Measurements from ENCODE around the gene HSF5. TPM values are rescaled to one million over a fixed set of nuclear protein-coding genes. Genes with fewer than 3 reads are reported as not detected.

The HSF5 gene
- total and polyA plus RNA-seq, 5 donors = 0.02 to 0.23 (median 0.07) TPM; not detected in 1

GRCh38 chr17:58530655-58531054, 42.4 kb upstream of the HSF5 start:
- peaks cover 28% of the 10 kb centered on the region for H3K4me1 ChIP-seq (ENCODE audit: control insufficient read depth, insufficient read depth, low read length)
- 62% methylated on average over 2 of the region's 2 CpGs for WGBS
- no peak overlapping the region for H3K4me3 ChIP-seq (ENCODE audit: low read length)
- no peak for ATAC-seq
- peak overlapping the region; percentile 7 for H3K27ac ChIP-seq (ENCODE audit: low read length)
- intact Hi-C loops (cut with DNase I) = no loop called here
- no peaks in the 10 kb centered on the region for H3K27me3 ChIP-seq (ENCODE audit: control insufficient read depth, insufficient read depth)
- no peaks in the 10 kb centered on the region for H3K9me3 ChIP-seq (ENCODE audit: control insufficient read depth, low read length)
- DNase-seq = no peak

DNA sequence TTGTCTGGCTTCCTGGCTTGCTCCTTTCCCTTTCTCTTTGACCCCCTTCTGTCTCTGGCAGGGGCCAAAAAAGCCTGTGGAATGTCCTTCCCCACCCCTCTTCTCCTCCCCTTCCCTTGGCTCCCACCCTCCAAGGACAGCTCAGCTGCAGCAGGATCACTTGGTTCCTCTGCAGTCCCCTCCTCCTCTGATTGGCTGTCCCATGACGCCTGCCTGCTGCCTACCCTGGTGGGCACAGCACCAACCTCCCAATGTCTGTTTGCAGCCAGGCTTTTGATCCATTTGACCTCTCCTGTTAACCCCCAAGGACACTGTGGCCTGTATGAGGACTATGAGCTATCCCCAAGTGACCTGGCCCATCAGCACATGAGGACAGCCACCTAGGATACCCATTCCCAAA, 41.1 kb upstream of the HSF5 start:
- Histone ChIP-seq H3K9me3 (ENCODE audit: control insufficient read depth, low read length) (no peaks in the 10 kb centered on the region), H3K4me3 (ENCODE audit: low read length) (no peak overlapping the region), H3K27ac (ENCODE audit: low read length) (peak overlapping the region; percentile 33), H3K27me3 (ENCODE audit: control insufficient read depth, insufficient read depth) (no peaks in the 10 kb centered on the region), H3K4me1 (ENCODE audit: control insufficient read depth, insufficient read depth, low read length) (peaks cover 26% of the 10 kb centered on the region)
- WGBS = 53% methylated on average over 1 of the region's 1 CpG
- ATAC-seq (no peak), DNase-seq (peak in 1 of 3 donors; percentile 48)
- intact Hi-C loops (cut with DNase I) = loop anchor here in 1 of 4 donors (10.0 kb wide), 1 partner anchor 476 kb away; no protein-coding TSS in a partner anchor

GRCh38 chr17:58528443-58528842, 40.2 kb upstream of the HSF5 start:
- intact Hi-C loops (cut with DNase I) = loop anchor here in 1 of 4 donors (10.0 kb wide), 1 partner anchor 476 kb away; no protein-coding TSS in a partner anchor
- ATAC-seq (no peak), DNase-seq (no peak)
- no peaks in the 10 kb centered on the region for H3K9me3 ChIP-seq (ENCODE audit: control insufficient read depth, low read length)
- no peaks in the 10 kb centered on the region for H3K27me3 ChIP-seq (ENCODE audit: control insufficient read depth, insufficient read depth)
- peaks cover 21% of the 10 kb centered on the region for H3K4me1 ChIP-seq (ENCODE audit: control insufficient read depth, insufficient read depth, low read length)
- 22% methylated on average over 3 of the region's 3 CpGs for WGBS
- peak overlapping the region; percentile 28 for H3K27ac ChIP-seq (ENCODE audit: low read length)
- no peak overlapping the region for H3K4me3 ChIP-seq (ENCODE audit: low read length)

DNA sequence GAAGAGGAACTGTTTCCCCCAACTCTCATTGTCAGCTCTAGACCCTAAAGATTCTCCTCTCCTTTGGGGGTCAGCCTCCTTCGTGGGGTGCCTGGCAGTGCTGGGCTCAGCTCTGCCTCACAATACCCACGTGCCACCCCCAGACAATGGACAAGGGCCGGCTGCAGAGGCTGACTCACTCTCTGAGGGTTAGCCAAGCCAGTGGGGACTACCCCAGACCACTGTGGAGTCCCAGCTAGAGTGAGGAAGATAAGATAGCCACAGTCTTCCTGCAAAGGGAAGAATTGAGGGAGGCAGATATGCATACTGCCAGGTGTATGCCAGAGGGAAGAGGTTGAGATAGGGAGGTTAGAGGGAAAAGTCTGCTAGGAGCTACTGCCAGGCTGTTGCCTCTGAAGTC, 39.7 kb upstream of the HSF5 start:
- H3K9me3 ChIP-seq (ENCODE audit: control insufficient read depth, low read length) = no peaks in the 10 kb centered on the region
- 45% methylated on average over 3 of the region's 3 CpGs for WGBS
- H3K4me3 ChIP-seq (ENCODE audit: low read length) = no peak overlapping the region
- peaks cover 21% of the 10 kb centered on the region for H3K4me1 ChIP-seq (ENCODE audit: control insufficient read depth, insufficient read depth, low read length)
- peak overlapping the region; percentile 3 for H3K27ac ChIP-seq (ENCODE audit: low read length)
- intact Hi-C loops (cut with DNase I) = loop anchor here in 1 of 4 donors (10.0 kb wide), 1 partner anchor 477 kb away; no protein-coding TSS in a partner anchor
- no peaks in the 10 kb centered on the region for H3K27me3 ChIP-seq (ENCODE audit: control insufficient read depth, insufficient read depth)
- DNase-seq (no peak), ATAC-seq (no peak)

- Histone ChIP-seq H3K4me3 (ENCODE audit: low read length) (no peak overlapping the region), H3K4me1 (ENCODE audit: control insufficient read depth, insufficient read depth, low read length) (peaks cover 18% of the 10 kb centered on the region), H3K9me3 (ENCODE audit: control insufficient read depth, low read length) (no peaks in the 10 kb centered on the region), H3K27me3 (ENCODE audit: control insufficient read depth, insufficient read depth) (no peaks in the 10 kb centered on the region), H3K27ac (ENCODE audit: low read length) (no peak overlapping the region)
- DNase-seq (no peak), ATAC-seq (no peak)
- WGBS = 90% methylated on average over 2 of the region's 2 CpGs
- intact Hi-C loops (cut with DNase I) = loop anchor here in 1 of 4 donors (10.0 kb wide), 1 partner anchor 477 kb away; no protein-coding TSS in a partner anchor
Observed at GRCh38 chr17:58527306-58527705, 39.1 kb upstream of the HSF5 start.

GRCh38 chr17:58525239-58525638, 37.0 kb upstream of the HSF5 start:
- peaks cover 18% of the 10 kb centered on the region for H3K4me1 ChIP-seq (ENCODE audit: control insufficient read depth, insufficient read depth, low read length)
- peak overlapping the region; percentile 73 for H3K27ac ChIP-seq (ENCODE audit: low read length)
- no peak overlapping the region for H3K4me3 ChIP-seq (ENCODE audit: low read length)
- H3K9me3 ChIP-seq (ENCODE audit: control insufficient read depth, low read length) = no peaks in the 10 kb centered on the region
- no peaks in the 10 kb centered on the region for H3K27me3 ChIP-seq (ENCODE audit: control insufficient read depth, insufficient read depth)
- ATAC-seq = peak; percentile 82
- 30% methylated on average over 3 of the region's 3 CpGs for WGBS
- intact Hi-C loops (cut with DNase I) = loop anchor here in 1 of 4 donors (10.0 kb wide), 1 partner anchor 480 kb away; no protein-coding TSS in a partner anchor
- peak; percentile 76 to 90 (median 84) for DNase-seq

- intact Hi-C loops (cut with DNase I) = loop anchor here in 3 of 4 donors (5.0 to 10.0 kb wide), 5 partner anchors 66 to 486 kb away; partner anchors contain the start of genes RAD51C (in 1 of the 3) and TEX14 (in 1 of the 3)
- H3K27ac ChIP-seq (ENCODE audit: low read length) = no peak overlapping the region
- 95% methylated on average over 10 of the region's 10 CpGs for WGBS
- ATAC-seq = no peak
- no peaks in the 10 kb centered on the region for H3K9me3 ChIP-seq (ENCODE audit: control insufficient read depth, low read length)
- no peak overlapping the region for H3K4me3 ChIP-seq (ENCODE audit: low read length)
- H3K4me1 ChIP-seq (ENCODE audit: control insufficient read depth, insufficient read depth, low read length) = peaks cover 8% of the 10 kb centered on the region
- DNase-seq = no peak
- no peaks in the 10 kb centered on the region for H3K27me3 ChIP-seq (ENCODE audit: control insufficient read depth, insufficient read depth)
Observed at GRCh38 chr17:58521680-58522079, 33.5 kb upstream of the HSF5 start.

DNA sequence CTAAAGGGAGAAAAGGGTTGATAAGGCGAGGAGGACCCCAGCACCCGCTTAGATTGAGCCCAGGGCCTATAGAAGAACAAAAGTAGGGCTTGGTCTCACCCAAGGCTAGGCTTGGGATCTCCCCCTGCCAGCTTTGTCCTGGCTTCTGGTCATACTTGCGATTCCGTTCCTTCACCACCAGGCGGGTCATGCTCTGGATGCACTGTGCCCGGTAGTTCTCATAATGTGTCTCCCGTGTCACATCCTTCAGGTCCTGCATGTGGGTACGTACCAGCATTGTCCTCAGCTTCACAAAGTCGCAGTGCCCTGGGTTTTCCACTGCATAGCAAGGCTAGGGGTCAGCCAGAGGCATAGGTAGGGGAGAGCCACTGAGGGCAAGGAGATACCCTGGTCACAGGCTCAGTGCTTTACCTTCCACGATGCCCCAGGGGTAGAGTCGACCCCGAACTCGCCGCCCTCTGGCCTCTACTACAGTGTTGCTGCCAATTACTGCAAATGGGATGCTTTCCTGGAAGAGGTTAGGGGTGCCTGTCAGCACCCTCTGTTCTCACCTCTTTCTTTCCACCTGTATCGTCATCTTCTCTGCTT, 32.7 kb upstream of the HSF5 start:
- Histone ChIP-seq H3K27ac (ENCODE audit: low read length) (no peak overlapping the region), H3K9me3 (ENCODE audit: control insufficient read depth, low read length) (no peaks in the 10 kb centered on the region), H3K4me1 (ENCODE audit: control insufficient read depth, insufficient read depth, low read length) (peaks cover 5% of the 10 kb centered on the region), H3K27me3 (ENCODE audit: control insufficient read depth, insufficient read depth) (no peaks in the 10 kb centered on the region), H3K4me3 (ENCODE audit: low read length) (no peak overlapping the region)
- 69% methylated on average over 15 of the region's 15 CpGs for WGBS
- DNase-seq (no peak), ATAC-seq (no peak)
- intact Hi-C loops (cut with DNase I) = loop anchor here in 3 of 4 donors (5.0 to 10.0 kb wide), 5 partner anchors 66 to 486 kb away; partner anchors contain the start of genes RAD51C (in 1 of the 3) and TEX14 (in 1 of the 3)

DNA sequence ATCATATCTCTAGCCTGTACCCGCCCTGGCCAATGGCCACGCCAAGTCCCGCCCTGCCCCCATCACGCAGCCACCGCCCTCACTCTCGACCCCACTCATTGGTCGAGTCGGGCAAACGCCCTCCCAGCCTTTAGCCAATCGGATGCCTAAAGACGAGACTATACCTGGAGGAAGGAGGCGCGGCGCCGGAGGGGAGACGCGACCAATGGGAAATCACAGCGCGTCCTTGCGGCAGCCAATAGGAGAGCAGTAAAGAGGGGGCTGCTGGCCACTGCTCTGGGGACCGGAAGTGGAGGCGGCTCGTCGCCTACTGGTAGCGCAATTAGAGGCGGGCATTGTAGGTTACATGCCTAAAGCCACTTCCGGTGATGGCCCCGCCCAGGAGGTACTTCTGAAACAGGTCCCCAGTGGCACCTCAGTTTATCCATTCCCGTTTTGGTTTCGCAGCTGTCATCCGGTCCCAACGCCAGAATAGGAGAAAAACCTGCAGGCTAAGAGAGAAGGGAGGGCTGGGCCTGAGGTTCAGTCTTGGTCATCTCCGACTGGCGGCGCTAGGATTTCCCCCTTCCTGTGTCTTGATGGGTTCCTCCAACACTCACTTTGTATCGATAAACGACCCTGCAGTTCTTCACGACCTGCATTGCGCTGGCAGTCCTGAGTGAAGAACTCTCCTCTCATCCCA, 29.9 kb upstream of the HSF5 start:
- peak; percentile 100 for DNase-seq
- Histone ChIP-seq H3K4me3 (ENCODE audit: low read length) (peak overlapping the region; percentile 64), H3K9me3 (ENCODE audit: control insufficient read depth, low read length) (no peaks in the 10 kb centered on the region), H3K27me3 (ENCODE audit: control insufficient read depth, insufficient read depth) (no peaks in the 10 kb centered on the region), H3K4me1 (ENCODE audit: control insufficient read depth, insufficient read depth, low read length) (peaks cover 8% of the 10 kb centered on the region), H3K27ac (ENCODE audit: low read length) (peak overlapping the region; percentile 98)
- WGBS = under 1% methylated on average over 39 of the region's 39 CpGs
- ATAC-seq = peak; percentile 92 to 94
- intact Hi-C loops (cut with DNase I) = loop anchor here in 3 of 4 donors (5.0 kb wide), 2 partner anchors 174 to 489 kb away; partner anchors contain the start of genes RAD51C (in 2 of the 3) and TEX14 (in 2 of the 3)

DNA sequence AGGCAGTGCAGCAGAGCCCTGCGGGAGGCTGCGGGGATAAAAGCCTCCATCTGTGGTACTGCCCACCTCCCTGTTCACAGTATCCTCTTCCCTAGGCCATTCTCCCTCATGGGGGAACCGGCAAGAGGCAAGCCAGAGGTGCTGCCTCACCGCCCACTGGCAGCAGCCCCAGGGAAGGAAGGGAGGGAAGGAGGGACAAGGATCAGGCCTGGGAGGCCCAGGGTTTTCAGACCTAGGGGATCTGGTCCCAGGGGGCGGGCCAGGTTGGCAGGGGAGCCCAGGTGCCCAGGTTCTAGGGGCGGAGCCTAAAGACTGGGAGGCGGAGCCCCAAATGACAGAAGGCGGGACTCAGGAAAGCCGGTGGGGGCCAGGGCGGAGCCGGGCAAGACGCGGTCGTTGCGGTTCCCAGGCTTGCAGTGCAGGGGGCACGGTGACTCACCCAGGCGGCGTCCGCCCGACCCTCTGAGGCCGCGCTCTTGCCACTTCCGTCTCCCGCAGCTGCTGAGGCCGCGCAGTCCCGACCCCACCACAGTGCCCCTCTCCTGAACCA, 29.2 kb upstream of the HSF5 start:
- ATAC-seq (no peak), DNase-seq (no peak)
- H3K27ac ChIP-seq (ENCODE audit: low read length) = peak overlapping the region; percentile 86
- H3K9me3 ChIP-seq (ENCODE audit: control insufficient read depth, low read length) = no peaks in the 10 kb centered on the region
- intact Hi-C loops (cut with DNase I) = loop anchor here in 3 of 4 donors (5.0 kb wide), 2 partner anchors 175 to 490 kb away; partner anchors contain the start of genes RAD51C (in 2 of the 3) and TEX14 (in 2 of the 3)
- H3K4me1 ChIP-seq (ENCODE audit: control insufficient read depth, insufficient read depth, low read length) = peaks cover 8% of the 10 kb centered on the region
- WGBS = under 1% methylated on average over 27 of the region's 27 CpGs
- H3K4me3 ChIP-seq (ENCODE audit: low read length) = peak overlapping the region; percentile 55
- H3K27me3 ChIP-seq (ENCODE audit: control insufficient read depth, insufficient read depth) = no peaks in the 10 kb centered on the region

Measured in right cardiac atrium (tissue), 5 donors.